IMR-90 (cell line): ENCODE results near the gene DYNLL2. TPM values are rescaled to one million over a fixed set of nuclear protein-coding genes. Genes with fewer than 3 reads are reported as not detected.

Experiments used
- ATAC-seq: fragments of 200-7000 bp; cut with Tn5 transposase; 2 replicates; pipeline ENCODE4 v1.9.1; 2020; ENCODE audit warnings: low read depth, mild to moderate bottlenecking, moderate library complexity
- BruUV-seq: library from RNA; stranded (reverse); fragments of 400-500 nt; replicated peaks from 2 replicates; lab custom pipeline; 2021; lab: Mats Ljungman, UMichigan
- CTCF ChIA-PET: fragments of 300-600 bp; formaldehyde crosslinking; extraction: SDS; loops from one replicate; lab custom pipeline; 2021; ENCODE audit warnings: antibody characterized with exemption; lab: Yijun Ruan, JAX
- POLR2A ChIA-PET: fragments of 300-600 bp; sonication (Branson Sonifier 250); formaldehyde crosslinking; loops from one replicate; lab custom pipeline; 2022; ENCODE audit warnings: antibody characterized with exemption; ENCODE audit not compliant: unreplicated experiment; lab: Charles Lee
- DNase-seq: peaks from one replicate; pipeline ENCODE4 v3.0.0; 2013
- H2AFZ ChIP-seq: replicated peaks from 2 replicates; pipeline ENCODE3; 2013; ENCODE audit warnings: low read length, mild to moderate bottlenecking; ENCODE audit not compliant: poor library complexity
- H2AK5ac ChIP-seq: 2 replicates; pipeline ENCODE4 v1.6.1; 2013; ENCODE audit warnings: low read depth, low read length, inconsistent platforms
- H2AK9ac ChIP-seq: replicated peaks from 2 replicates; pipeline ENCODE3; 2013; ENCODE audit warnings: mild to moderate bottlenecking, low read depth, low read length, moderate library complexity; ENCODE audit not compliant: poor library complexity
- H2BK120ac ChIP-seq: 2 replicates; pipeline ENCODE4 v1.6.1; 2013; ENCODE audit warnings: low read depth, low read length, inconsistent platforms
- H2BK15ac ChIP-seq: 3 replicates; pipeline ENCODE4 v1.6.1; 2013; ENCODE audit warnings: low read depth, low read length, inconsistent platforms
- H2BK20ac ChIP-seq: 2 replicates; pipeline ENCODE4 v1.6.1; 2013; ENCODE audit warnings: low read depth, mild to moderate bottlenecking, inconsistent platforms, low read length, moderate library complexity
- H2BK5ac ChIP-seq: 2 replicates; pipeline ENCODE4 v1.6.1; 2013; ENCODE audit warnings: mild to moderate bottlenecking, low read depth, low read length, inconsistent platforms; ENCODE audit not compliant: poor library complexity, severe bottlenecking
- H3K14ac ChIP-seq: replicated peaks from 2 replicates; pipeline ENCODE4 v1.6.1; 2013; ENCODE audit warnings: low read depth, low read length, inconsistent platforms
- H3K18ac ChIP-seq: 2 replicates; pipeline ENCODE4 v1.6.1; 2013; ENCODE audit warnings: low read depth, low read length, control low read depth
- H3K23ac ChIP-seq: 2 replicates; pipeline ENCODE4 v1.6.1; 2013; ENCODE audit warnings: low read depth, low read length, inconsistent platforms
- H3K27ac ChIP-seq: 2 replicates; pipeline ENCODE4 v1.5.1; 2013; ENCODE audit warnings: mild to moderate bottlenecking, control low read depth, low read length; ENCODE audit not compliant: insufficient read depth
- H3K27me3 ChIP-seq: 2 replicates; pipeline ENCODE4 v1.6.1; 2013; ENCODE audit warnings: low read length; ENCODE audit not compliant: control insufficient read depth, insufficient read depth
- H3K36me3 ChIP-seq: 2 replicates; pipeline ENCODE4 v1.6.1; 2013; ENCODE audit warnings: low read length, mixed read lengths; ENCODE audit not compliant: control insufficient read depth, insufficient read depth
- H3K4ac ChIP-seq: 2 replicates; pipeline ENCODE4 v1.6.1; 2013; ENCODE audit warnings: low read depth, low read length, inconsistent platforms
- H3K4me1 ChIP-seq: 2 replicates; pipeline ENCODE4 v1.6.1; 2013; ENCODE audit warnings: low read length, mixed read lengths; ENCODE audit not compliant: control insufficient read depth, insufficient read depth
- H3K4me2 ChIP-seq: 2 replicates; pipeline ENCODE4 v1.6.1; 2013; ENCODE audit warnings: low read depth, mild to moderate bottlenecking, control low read depth, low read length, moderate library complexity
- H3K4me3 ChIP-seq: 2 replicates; pipeline ENCODE4 v1.5.1; 2013; ENCODE audit warnings: low read depth, mild to moderate bottlenecking, control low read depth, low read length, moderate library complexity; ENCODE audit not compliant: insufficient read depth
- H3K56ac ChIP-seq: 2 replicates; pipeline ENCODE4 v1.6.1; 2013; ENCODE audit warnings: low read length, inconsistent platforms; ENCODE audit not compliant: insufficient read depth; ENCODE audit errors: extremely low read depth
- H3K79me1 ChIP-seq, 2 experiments: 2 replicates each; pipeline ENCODE4 v1.6.1; 2013; ENCODE audit warnings: low read length in 2 of 2, inconsistent platforms in 1 of 2, low read depth in 1 of 2
- H3K9ac ChIP-seq: 2 replicates; pipeline ENCODE4 v1.6.1; 2013; ENCODE audit warnings: low read depth, low read length, control low read depth
- H3K9me1 ChIP-seq: 2 replicates; pipeline ENCODE4 v1.6.1; 2013; ENCODE audit warnings: low read length, inconsistent platforms; ENCODE audit not compliant: insufficient read depth
- H3K9me3 ChIP-seq: 2 replicates; pipeline ENCODE4 v1.6.1; 2013; ENCODE audit warnings: low read length; ENCODE audit not compliant: control insufficient read depth, insufficient read depth
- H4K20me1 ChIP-seq: 2 replicates; pipeline ENCODE4 v1.6.1; 2013; ENCODE audit warnings: low read length, inconsistent platforms; ENCODE audit not compliant: insufficient read depth
- H4K5ac ChIP-seq: 2 replicates; pipeline ENCODE4 v1.6.1; 2013; ENCODE audit warnings: mild to moderate bottlenecking, low read depth, low read length, control low read depth
- H4K8ac ChIP-seq, 2 experiments: 2 replicates each; pipeline ENCODE4 v1.6.1; 2013; ENCODE audit warnings: low read depth in 2 of 2, low read length in 2 of 2, control low read depth in 1 of 2, inconsistent platforms in 1 of 2
- H4K91ac ChIP-seq: 2 replicates; pipeline ENCODE4 v1.6.1; 2013; ENCODE audit warnings: low read depth, low read length, inconsistent platforms; ENCODE audit not compliant: insufficient read depth
- BHLHE40 ChIP-seq: fragments of 150-350 bp; IDR thresholded peaks from 2 replicates; pipeline ENCODE4 v1.6.1; 2016; ENCODE audit warnings: mild to moderate bottlenecking, low read depth, low read length
- CTCF ChIP-seq: conservative IDR thresholded peaks from 2 replicates; pipeline ENCODE4 v1.5.1; 2012; ENCODE audit warnings: mild to moderate bottlenecking, low read depth, low read length, improper control_type of control experiment
- MAZ ChIP-seq: IDR thresholded peaks from 2 replicates; pipeline ENCODE4 v1.6.1; 2012; ENCODE audit warnings: low read depth, mild to moderate bottlenecking, low read length, improper control_type of control experiment, moderate library complexity, borderline replicate concordance
- MXI1 ChIP-seq: IDR thresholded peaks from 2 replicates; pipeline ENCODE4 v1.6.1; 2012; ENCODE audit warnings: low read depth, mild to moderate bottlenecking, low read length, moderate library complexity, borderline replicate concordance
- RCOR1 ChIP-seq: IDR thresholded peaks from 2 replicates; pipeline ENCODE4 v1.6.1; 2012; ENCODE audit warnings: mild to moderate bottlenecking, low read length, improper control_type of control experiment; ENCODE audit not compliant: insufficient replicate concordance
- RFX5 ChIP-seq: IDR thresholded peaks from 2 replicates; pipeline ENCODE4 v1.8.0; 2012; ENCODE audit warnings: low read depth, mild to moderate bottlenecking, low read length, moderate library complexity
- SMC3 ChIP-seq: fragments of 150-350 bp; IDR thresholded peaks from 2 replicates; pipeline ENCODE4 v1.6.1; 2016; ENCODE audit warnings: low read depth, mild to moderate bottlenecking, antibody characterized with exemption, low read length, moderate library complexity
- WGBS, 2 experiments: methylation state at CpG; one replicate each; pipeline versions ENCODE4 v1.1.5 to v1.1.7; 2013; ENCODE audit warnings: missing lambda C conversion rate in 2 of 2; ENCODE audit not compliant: insufficient read length in 1 of 2; ENCODE audit errors: extremely low coverage in 2 of 2; 5-methylcytosine and 5-hydroxymethylcytosine counted together
- dilution Hi-C: fragments of 300-500 bp; cut with HindIII; formaldehyde crosslinking; loops from one replicate; pipeline ENCODE4 v1.14.3; 2018; ENCODE audit warnings: low sequenced_read_pairs; ENCODE audit not compliant: unreplicated experiment
- in situ Hi-C: fragments of 300-500 bp; cut with MboI; formaldehyde crosslinking; loops from 3 replicates; pipeline ENCODE4 v1.14.3; 2019; ENCODE audit warnings: low sequenced_read_pairs, inconsistent platforms, mixed read lengths
- intact Hi-C: fragments of 100-400 bp; cut with micrococcal nuclease; formaldehyde crosslinking; loops from 2 replicates; pipeline ENCODE4 v1.10.0; 2022
- polyA plus RNA-seq, 3 experiments: library from polyadenylated mRNA; depleted of rRNA; stranded (reverse); fragments of >200 nt; gene quantifications; 2 replicates each; pipeline ENCODE4 v1.2.3, GENCODE V29; 2012; ENCODE audit warnings: low replicate concordance in 1 of 3
- total RNA-seq: library from RNA; depleted of rRNA; stranded (reverse); fragments of >200 nt; gene quantifications from 2 replicates; pipeline ENCODE4 v1.2.3, GENCODE V29; 2012

The DYNLL2 gene
- total and polyA plus RNA-seq, 2 of the 4 experiments (the other 2 are of a cell fraction): 9.1 to 14.2 TPM

- in situ Hi-C loops: no loop called here
- no peak overlapping the region for H3K56ac ChIP-seq
Observed at GRCh38 chr17:58046239-58047094, 36.8 kb upstream of the DYNLL2 start.

More at GRCh38 chr17:58046239-58047094, 36.8 kb upstream of the DYNLL2 start:
- Histone ChIP-seq H3K14ac (no peak overlapping the region), H2BK15ac (no peak overlapping the region), H2BK20ac (no peak overlapping the region), H4K8ac (no peak overlapping the region), H3K9me1 (no peaks in the 10 kb centered on the region), H3K36me3 (no peaks in the 10 kb centered on the region), H4K20me1 (no peaks in the 10 kb centered on the region), H2AK9ac (no peak overlapping the region), H2AFZ (no peak overlapping the region), H3K4me3 (no peak overlapping the region), H2BK120ac (no peak overlapping the region), H3K4me1 (no peaks in the 10 kb centered on the region), H3K79me1 (no peaks in the 10 kb centered on the region), H3K9me3 (no peaks in the 10 kb centered on the region), H3K27ac (no peak overlapping the region), H3K9ac (no peak overlapping the region), H3K4me2 (no peak overlapping the region), H3K4ac (no peak overlapping the region), H3K18ac (no peak overlapping the region), H2AK5ac (no peak overlapping the region), H4K5ac (no peak overlapping the region), H2BK5ac (no peak overlapping the region), H3K23ac (no peak overlapping the region), H3K27me3 (peaks cover 23% of the 10 kb centered on the region), H4K91ac (no peak overlapping the region)
- POLR2A ChIA-PET: no interaction called here
- intact Hi-C loops (no loop called here), dilution Hi-C loops (no loop called here)
- CTCF ChIA-PET: no interaction called here
- ATAC-seq: no peak
- TF ChIP-seq BHLHE40 (no peak), SMC3 (no peak), RCOR1 (no peak), RFX5 (no peak), MAZ (no peak), CTCF (no peak), MXI1 (no peak)
- no peak for DNase-seq
- no TSS peak for BruUV-seq
- no CpG with 5 or more reads among the region's 18 CpGs for WGBS, 2 experiments
